CD8-positive, alpha-beta memory T cell (primary cell): ENCODE data around the gene AUTS2. TPM values are rescaled to one million over a fixed set of nuclear protein-coding genes. Genes with fewer than 3 reads are reported as not detected.
A peak's percentile ranks its signal among the peaks of the same experiment; 100 is the strongest.

Source experiments
- CTCF ChIA-PET: fragments of 350-600 bp; sonication (Branson Sonifier 250); formaldehyde crosslinking; loops from one replicate; lab custom pipeline; 2021; ENCODE audit warnings: antibody characterized with exemption; lab: Charles Lee
- POLR2A ChIA-PET: fragments of 350-600 bp; sonication (Branson Sonifier 250); formaldehyde crosslinking; loops from one replicate; lab custom pipeline; 2021; ENCODE audit warnings: antibody characterized with exemption; lab: Charles Lee
- DNase-seq, 5 donors: peaks; one replicate each; pipeline versions ENCODE4 v3.0.0 to v3.0.0-alpha.2; 2020 to 2022; ENCODE audit warnings: mixed read lengths in 1 of 5
- H3K27ac ChIP-seq: one replicate; pipeline ENCODE4 v1.7.0; 2013; ENCODE audit warnings: low read depth, mild to moderate bottlenecking, low read length, moderate library complexity
- H3K27me3 ChIP-seq: 2 replicates; pipeline ENCODE4 v1.7.0; 2013; ENCODE audit warnings: low read length, mild to moderate bottlenecking; ENCODE audit not compliant: insufficient read depth, poor library complexity, severe bottlenecking
- H3K36me3 ChIP-seq: 2 replicates; pipeline ENCODE4 v1.7.0; 2013; ENCODE audit warnings: mild to moderate bottlenecking, low read length, moderate library complexity; ENCODE audit not compliant: insufficient read depth
- H3K4me1 ChIP-seq: 2 replicates; pipeline ENCODE4 v1.7.0; 2013; ENCODE audit warnings: mild to moderate bottlenecking, low read length, moderate library complexity; ENCODE audit not compliant: insufficient read depth
- H3K4me3 ChIP-seq: 2 replicates; pipeline ENCODE4 v1.7.0; 2013; ENCODE audit warnings: mild to moderate bottlenecking, low read length
- H3K9me3 ChIP-seq: 2 replicates; pipeline ENCODE4 v1.7.0; 2013; ENCODE audit warnings: mild to moderate bottlenecking, low read length
- H3K27ac Mint-ChIP-seq, 8 donors: one replicate each; pipeline ENCODE4 v1.8.0; 2020 to 2021; ENCODE audit warnings: mixed read lengths in 8 of 8, mild to moderate bottlenecking in 6 of 8, inconsistent platforms in 3 of 8, moderate library complexity in 3 of 8
- H3K27me3 Mint-ChIP-seq, 2 donors: one replicate each; pipeline ENCODE4 v1.8.0; 2020 to 2021; ENCODE audit warnings: mixed read lengths in 2 of 2, mild to moderate bottlenecking in 1 of 2, moderate library complexity in 1 of 2
- H3K36me3 Mint-ChIP-seq, 3 donors: one replicate each; pipeline ENCODE4 v1.8.0; 2020 to 2021; ENCODE audit warnings: mixed read lengths in 3 of 3, inconsistent platforms in 1 of 3, mild to moderate bottlenecking in 1 of 3
- H3K4me1 Mint-ChIP-seq, 3 donors: one replicate each; pipeline ENCODE4 v1.8.0; 2020 to 2021; ENCODE audit warnings: mixed read lengths in 3 of 3, inconsistent platforms in 1 of 3, mild to moderate bottlenecking in 1 of 3
- H3K4me3 Mint-ChIP-seq, 7 donors: one replicate each; pipeline ENCODE4 v1.8.0; 2020 to 2021; ENCODE audit warnings: mixed read lengths in 7 of 7, mild to moderate bottlenecking in 6 of 7, moderate library complexity in 4 of 7, inconsistent platforms in 2 of 7
- H3K9me3 Mint-ChIP-seq, 5 donors: one replicate each; pipeline ENCODE4 v1.8.0; 2020 to 2022; ENCODE audit warnings: mixed read lengths in 5 of 5, mild to moderate bottlenecking in 3 of 5, moderate library complexity in 2 of 5, inconsistent platforms in 1 of 5
- polyA plus RNA-seq: library from polyadenylated mRNA; unstranded; fragments of 300-500 nt; fragmentation: Illumina TruSeq; gene quantifications from one replicate; pipeline ENCODE4 v1.2.3, GENCODE V29; 2021
- total RNA-seq, 2 experiments: library from RNA; stranded (reverse); gene quantifications; one replicate each; pipeline ENCODE4 v1.2.3, GENCODE V29; 2021

The AUTS2 gene
- total and polyA plus RNA-seq, 3 experiments from 2014 or later = 4.4 to 9.9 (median 5.3) TPM

- Mint-ChIP-seq H3K36me3 (no peaks in the 10 kb centered on the region), H3K4me3 (no peak overlapping the region), H3K27me3 (peaks cover 2% of the 10 kb centered on the region in 2 donors), H3K4me1 (peaks cover 0 to 5% (median 3%) of the 10 kb centered on the region in 3 donors), H3K9me3 (no peaks in the 10 kb centered on the region), H3K27ac (no peak overlapping the region)
- Histone ChIP-seq H3K4me3 (no peak overlapping the region), H3K27ac (no peak overlapping the region), H3K4me1 (no peaks in the 10 kb centered on the region), H3K9me3 (no peaks in the 10 kb centered on the region), H3K36me3 (no peaks in the 10 kb centered on the region), H3K27me3 (no peaks in the 10 kb centered on the region)
- POLR2A ChIA-PET = no interaction called here
- DNase-seq = no peak
- CTCF ChIA-PET = no interaction called here
Measured at GRCh38 chr7:69791739-69792138, 193.5 kb downstream of the AUTS2 start.

DNA sequence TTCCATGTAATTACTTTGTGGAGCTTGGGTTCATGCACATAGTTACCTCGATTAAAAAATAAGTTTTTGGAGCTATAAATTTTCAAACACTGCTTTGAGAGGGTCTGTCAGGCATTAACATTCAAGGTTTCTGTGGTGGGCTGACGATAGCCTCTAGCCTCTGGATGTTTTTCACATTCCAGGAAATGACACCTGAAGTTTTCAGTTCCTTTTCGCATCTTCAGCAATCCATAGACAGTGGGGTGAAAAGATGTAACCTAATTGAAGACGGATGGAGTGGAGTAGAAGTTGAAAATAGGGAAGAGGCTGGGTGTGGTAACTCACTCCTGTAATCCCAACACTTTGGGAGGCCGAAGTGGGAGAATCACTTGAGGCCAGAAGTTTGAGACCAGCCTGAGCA is 197.7 kb downstream of the AUTS2 start:
- Histone ChIP-seq H3K27me3 (no peaks in the 10 kb centered on the region), H3K4me3 (no peak overlapping the region), H3K27ac (no peak overlapping the region), H3K4me1 (no peaks in the 10 kb centered on the region), H3K9me3 (no peaks in the 10 kb centered on the region), H3K36me3 (no peaks in the 10 kb centered on the region)
- H3K4me1 Mint-ChIP-seq = no peaks in the 10 kb centered on the region
- POLR2A ChIA-PET = no interaction called here
- no peak overlapping the region for H3K4me3 Mint-ChIP-seq
- CTCF ChIA-PET = interaction anchor here (0.7 kb wide), 1 partner anchor 20 kb away, joined by 3 read pairs; no protein-coding TSS in a partner anchor
- H3K27ac Mint-ChIP-seq = peak overlapping the region in 1 of 8 donors; percentile 19
- H3K36me3 Mint-ChIP-seq = no peaks in the 10 kb centered on the region
- no peaks in the 10 kb centered on the region for H3K9me3 Mint-ChIP-seq
- DNase-seq = no peak
- H3K27me3 Mint-ChIP-seq = peaks cover 2 to 4% of the 10 kb centered on the region in 2 donors

- H3K27me3 ChIP-seq = no peaks in the 10 kb centered on the region
- no peak for DNase-seq
- POLR2A ChIA-PET = no interaction called here
- CTCF ChIA-PET = interaction anchor here (0.7 kb wide), 1 partner anchor 20 kb away, joined by 3 read pairs; no protein-coding TSS in a partner anchor
- Mint-ChIP-seq H3K27me3 (peaks cover 2 to 4% of the 10 kb centered on the region in 2 donors), H3K27ac (no peak overlapping the region), H3K36me3 (no peaks in the 10 kb centered on the region), H3K9me3 (no peaks in the 10 kb centered on the region), H3K4me3 (no peak overlapping the region), H3K4me1 (no peaks in the 10 kb centered on the region)
- H3K36me3 ChIP-seq = no peaks in the 10 kb centered on the region
- H3K27ac ChIP-seq = no peak overlapping the region
- H3K9me3 ChIP-seq = no peaks in the 10 kb centered on the region
- H3K4me1 ChIP-seq = no peaks in the 10 kb centered on the region
- H3K4me3 ChIP-seq = no peak overlapping the region
Measured at GRCh38 chr7:69796416-69796815, 198.1 kb downstream of the AUTS2 start.

DNA sequence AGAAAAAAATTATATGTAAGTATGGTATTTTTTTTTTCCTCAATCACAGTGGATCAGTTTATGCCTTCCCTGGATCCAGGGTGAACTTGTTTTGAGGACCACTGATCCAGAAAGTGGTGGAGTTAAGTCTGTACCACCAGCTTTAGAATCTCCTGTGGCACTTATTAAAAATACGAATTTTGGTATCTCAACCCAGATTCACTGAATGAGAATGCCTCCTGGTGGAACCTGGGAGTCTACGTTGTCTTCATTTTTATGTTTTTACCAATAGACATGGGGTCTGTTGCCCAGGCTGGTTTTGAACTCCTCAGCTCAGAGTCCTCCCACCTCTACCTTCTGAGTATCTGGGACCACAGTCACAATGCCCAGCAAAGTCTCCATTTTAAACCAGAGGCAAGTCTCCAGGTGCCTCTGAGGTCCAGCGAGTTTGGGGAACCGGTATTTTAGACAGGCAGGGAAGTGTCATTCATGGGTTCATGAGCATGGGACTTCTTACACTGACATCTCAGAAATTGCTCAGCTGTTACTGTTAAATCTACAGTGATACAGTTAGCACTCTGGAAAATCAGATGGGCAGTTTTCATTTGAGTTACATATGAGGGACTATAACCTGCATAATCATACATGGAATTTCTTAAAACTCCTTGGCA is 200.9 kb downstream of the AUTS2 start:
- no peak overlapping the region for H3K4me3 Mint-ChIP-seq
- Histone ChIP-seq H3K27ac (no peak overlapping the region), H3K9me3 (no peaks in the 10 kb centered on the region), H3K4me1 (no peaks in the 10 kb centered on the region), H3K36me3 (no peaks in the 10 kb centered on the region), H3K27me3 (no peaks in the 10 kb centered on the region), H3K4me3 (no peak overlapping the region)
- no peak for DNase-seq
- CTCF ChIA-PET = no interaction called here
- peaks cover 3 to 4% of the 10 kb centered on the region in 2 donors for H3K27me3 Mint-ChIP-seq
- H3K36me3 Mint-ChIP-seq = no peaks in the 10 kb centered on the region
- H3K4me1 Mint-ChIP-seq = peaks cover 2 to 5% (median 4%) of the 10 kb centered on the region in 3 donors
- POLR2A ChIA-PET = no interaction called here
- no peaks in the 10 kb centered on the region for H3K9me3 Mint-ChIP-seq
- no peak overlapping the region for H3K27ac Mint-ChIP-seq

- CTCF ChIA-PET = no interaction called here
- Histone ChIP-seq H3K27ac (no peak overlapping the region), H3K36me3 (no peaks in the 10 kb centered on the region), H3K4me1 (no peaks in the 10 kb centered on the region), H3K4me3 (no peak overlapping the region), H3K27me3 (no peaks in the 10 kb centered on the region), H3K9me3 (no peaks in the 10 kb centered on the region)
- POLR2A ChIA-PET = no interaction called here
- no peak for DNase-seq
- Mint-ChIP-seq H3K4me3 (peak overlapping the region in 1 of 7 donors; percentile 23), H3K9me3 (no peaks in the 10 kb centered on the region), H3K36me3 (no peaks in the 10 kb centered on the region), H3K4me1 (peaks cover 8 to 12% (median 10%) of the 10 kb centered on the region in 3 donors), H3K27me3 (peaks cover 3 to 4% of the 10 kb centered on the region in 2 donors), H3K27ac (no peak overlapping the region)
Measured at GRCh38 chr7:69799990-69800389, 201.7 kb downstream of the AUTS2 start.

- H3K36me3 ChIP-seq = no peaks in the 10 kb centered on the region
- no peak overlapping the region for H3K27ac ChIP-seq
- H3K4me1 ChIP-seq = no peaks in the 10 kb centered on the region
- no peak overlapping the region for H3K4me3 Mint-ChIP-seq
- ChIA-PET CTCF (no interaction called here), POLR2A (no interaction called here)
- H3K27me3 Mint-ChIP-seq = peaks cover 1 to 4% of the 10 kb centered on the region in 2 donors
- H3K27ac Mint-ChIP-seq = no peak overlapping the region
- no peak for DNase-seq
- no peaks in the 10 kb centered on the region for H3K27me3 ChIP-seq
- no peaks in the 10 kb centered on the region for H3K9me3 ChIP-seq
- H3K36me3 Mint-ChIP-seq = no peaks in the 10 kb centered on the region
- H3K9me3 Mint-ChIP-seq = no peaks in the 10 kb centered on the region
- no peak overlapping the region for H3K4me3 ChIP-seq
- H3K4me1 Mint-ChIP-seq = peaks cover 8 to 12% (median 10%) of the 10 kb centered on the region in 3 donors
Measured at GRCh38 chr7:69800495-69800894, 202.2 kb downstream of the AUTS2 start.

GRCh38 chr7:69801729-69802682 is 203.7 kb downstream of the AUTS2 start:
- H3K9me3 Mint-ChIP-seq = no peaks in the 10 kb centered on the region
- DNase-seq = no peak
- H3K27me3 ChIP-seq = no peaks in the 10 kb centered on the region
- no peak overlapping the region for H3K4me3 ChIP-seq
- peaks cover 0 to 1% of the 10 kb centered on the region in 2 donors for H3K27me3 Mint-ChIP-seq
- no peaks in the 10 kb centered on the region for H3K9me3 ChIP-seq
- POLR2A ChIA-PET = no interaction called here
- CTCF ChIA-PET = no interaction called here
- no peak overlapping the region for H3K27ac Mint-ChIP-seq
- no peak overlapping the region for H3K4me3 Mint-ChIP-seq
- no peak overlapping the region for H3K27ac ChIP-seq
- no peaks in the 10 kb centered on the region for H3K4me1 ChIP-seq
- peaks cover 8 to 12% (median 10%) of the 10 kb centered on the region in 3 donors for H3K4me1 Mint-ChIP-seq
- no peaks in the 10 kb centered on the region for H3K36me3 ChIP-seq
- H3K36me3 Mint-ChIP-seq = no peaks in the 10 kb centered on the region
